Activated naive CD4-positive, alpha-beta T cell treated with anti-CD3 and anti-CD28 coated beads, Interleukin-2, amount 50 U/mL, for 72 hours (primary cell): ENCODE data around the gene MESP1. TPM values are rescaled to one million over a fixed set of nuclear protein-coding genes. Genes with fewer than 3 reads are reported as not detected.

Experiments used
- ATAC-seq, 2 donors: fragments of 150-1000 bp; cut with Tn5 transposase; 2 replicates each; pipeline ENCODE4 v1.10.0; 2021; ENCODE audit warnings: mild to moderate bottlenecking in 2 of 2, moderate library complexity in 2 of 2
- DNase-seq, 2 donors: peaks; one replicate each; pipeline ENCODE4 v3.0.0; 2021 to 2022; ENCODE audit warnings: low spot score in 2 of 2
- H3K27ac Mint-ChIP-seq, 2 donors: one replicate each; pipeline ENCODE4 v1.8.0; 2022; ENCODE audit warnings: mild to moderate bottlenecking in 2 of 2, mixed read lengths in 2 of 2
- H3K36me3 Mint-ChIP-seq, 2 donors: one replicate each; pipeline ENCODE4 v1.8.0; 2022; ENCODE audit warnings: mixed read lengths in 2 of 2
- H3K9me3 Mint-ChIP-seq, 2 donors: one replicate each; pipeline ENCODE4 v1.8.0; 2022; ENCODE audit warnings: mixed read lengths in 2 of 2
- total RNA-seq, 2 donors: library from RNA; stranded (reverse); gene quantifications; one replicate each; pipeline ENCODE4 v1.2.3, GENCODE V29; 2022

The MESP1 gene
- total RNA-seq, 2 donors from 2014 or later, result 3.0 to 6.2 TPM

GRCh38 chr15:89714775-89715174 is 36.3 kb downstream of the MESP1 start:
- ATAC-seq, result no peak
- Mint-ChIP-seq H3K27ac (no peak overlapping the region), H3K9me3 (no peaks in the 10 kb centered on the region), H3K36me3 (no peaks in the 10 kb centered on the region)
- DNase-seq, result no peak

DNA sequence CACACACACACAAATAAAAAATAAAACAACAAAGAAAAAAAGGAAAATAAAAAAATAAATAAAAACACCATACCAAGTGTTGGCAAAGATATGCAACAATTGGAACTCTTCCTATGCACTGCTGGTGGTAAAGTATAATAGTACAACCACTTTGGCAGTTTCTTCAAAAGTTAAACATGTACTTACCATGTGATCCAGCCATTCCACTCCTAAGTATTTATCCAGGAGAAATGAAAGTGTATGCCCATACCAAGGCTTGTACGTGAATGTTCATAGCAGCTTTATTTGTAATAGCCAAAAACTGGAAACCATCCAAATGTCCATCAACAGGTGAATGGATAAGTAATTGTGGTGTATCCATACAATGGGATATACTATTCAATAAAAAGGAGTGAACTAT is 43.5 kb downstream of the MESP1 start:
- Mint-ChIP-seq H3K36me3 (no peaks in the 10 kb centered on the region), H3K9me3 (no peaks in the 10 kb centered on the region), H3K27ac (no peak overlapping the region)
- no peak for DNase-seq
- no peak for ATAC-seq

DNA sequence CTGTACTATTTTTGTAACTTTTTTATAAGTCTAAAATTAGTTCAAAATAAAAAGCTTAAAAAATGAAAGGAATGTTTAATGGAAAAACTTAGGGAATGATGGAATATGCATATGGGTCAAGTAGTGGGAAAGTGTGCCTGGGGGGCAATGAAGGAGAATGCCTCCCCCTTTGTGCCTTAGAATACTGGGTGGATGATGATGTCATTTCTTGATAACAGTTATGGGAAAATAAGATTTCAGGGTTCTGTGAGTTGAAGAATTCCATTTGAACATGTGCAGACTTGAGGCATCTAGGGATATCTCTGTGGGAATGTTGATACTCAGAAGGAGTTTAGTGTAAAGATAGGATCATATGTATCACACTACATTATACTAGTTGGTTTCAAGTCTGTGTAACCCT is 46.6 kb downstream of the MESP1 start:
- Mint-ChIP-seq H3K27ac (no peak overlapping the region), H3K36me3 (no peaks in the 10 kb centered on the region), H3K9me3 (no peaks in the 10 kb centered on the region)
- DNase-seq (no peak), ATAC-seq (no peak)

Other genes starting within 250 kb of the MESP1 start
- gene TICRR, start 175.8 kb downstream of the MESP1 start, total RNA-seq, result 10 to 100 TPM; 22.8 to 30.8 TPM
- 1 to 10 TPM; 1.4 to 4.6 TPM for gene KIF7, start 95.8 kb downstream of the MESP1 start, total RNA-seq
- under 1 TPM; 0.43 to 0.46 TPM for gene PLIN1, start 71.9 kb downstream of the MESP1 start, total RNA-seq
- 1 to 10 TPM; 3.0 to 5.0 TPM for gene PEX11A, start 60.5 kb downstream of the MESP1 start, total RNA-seq
- gene WDR93, start 60.4 kb downstream of the MESP1 start, total RNA-seq, result not detected
- not detected for gene MESP2, start 25.1 kb upstream of the MESP1 start, total RNA-seq
- under 1 TPM; 0.33 to 0.34 TPM for gene ANPEP, start 63.6 kb upstream of the MESP1 start, total RNA-seq
- gene AP3S2, start 142.7 kb upstream of the MESP1 start, total RNA-seq, result 10 to 100 TPM; 12.4 to 13.1 TPM
- not detected for gene ARPIN, start 161.7 kb upstream of the MESP1 start, total RNA-seq